Mucosa of rectum (tissue), 2 donors: Measurements from ENCODE around the gene INPP1.

ENCODE experiments used
- H3K27ac ChIP-seq, 2 donors: one replicate each; pipeline ENCODE4 v1.7.0; 2013; ENCODE audit warnings: inconsistent platforms in 2 of 2, low read depth in 2 of 2, low read length in 2 of 2
- H3K27me3 ChIP-seq, 2 donors: one replicate each; pipeline ENCODE4 v1.7.0; 2013; ENCODE audit warnings: low read length in 2 of 2; ENCODE audit not compliant: control insufficient read depth in 2 of 2, insufficient read depth in 2 of 2
- H3K36me3 ChIP-seq, 2 donors: one replicate each; pipeline ENCODE4 v1.7.0; 2013; ENCODE audit warnings: low read length in 2 of 2; ENCODE audit not compliant: control insufficient read depth in 2 of 2, insufficient read depth in 2 of 2
- H3K4me1 ChIP-seq, 2 donors: one replicate each; pipeline ENCODE4 v1.7.0; 2013; ENCODE audit warnings: low read length in 2 of 2, mild to moderate bottlenecking in 1 of 2; ENCODE audit not compliant: control insufficient read depth in 2 of 2, insufficient read depth in 2 of 2
- H3K4me3 ChIP-seq, 2 donors: one replicate each; pipeline ENCODE4 v1.7.0; 2013; ENCODE audit warnings: low read length in 2 of 2
- H3K9ac ChIP-seq, 2 donors: one replicate each; pipeline ENCODE4 v1.7.0; 2013; ENCODE audit warnings: low read length in 2 of 2, low read depth in 1 of 2, mild to moderate bottlenecking in 1 of 2
- H3K9me3 ChIP-seq, 2 donors: one replicate each; pipeline ENCODE4 v1.7.0; 2013; ENCODE audit warnings: low read length in 2 of 2; ENCODE audit not compliant: control insufficient read depth in 2 of 2
- donor health status: healthy.
- donor health status: Normal muscosa, but diverticular disease.

INPP1 gene

DNA sequence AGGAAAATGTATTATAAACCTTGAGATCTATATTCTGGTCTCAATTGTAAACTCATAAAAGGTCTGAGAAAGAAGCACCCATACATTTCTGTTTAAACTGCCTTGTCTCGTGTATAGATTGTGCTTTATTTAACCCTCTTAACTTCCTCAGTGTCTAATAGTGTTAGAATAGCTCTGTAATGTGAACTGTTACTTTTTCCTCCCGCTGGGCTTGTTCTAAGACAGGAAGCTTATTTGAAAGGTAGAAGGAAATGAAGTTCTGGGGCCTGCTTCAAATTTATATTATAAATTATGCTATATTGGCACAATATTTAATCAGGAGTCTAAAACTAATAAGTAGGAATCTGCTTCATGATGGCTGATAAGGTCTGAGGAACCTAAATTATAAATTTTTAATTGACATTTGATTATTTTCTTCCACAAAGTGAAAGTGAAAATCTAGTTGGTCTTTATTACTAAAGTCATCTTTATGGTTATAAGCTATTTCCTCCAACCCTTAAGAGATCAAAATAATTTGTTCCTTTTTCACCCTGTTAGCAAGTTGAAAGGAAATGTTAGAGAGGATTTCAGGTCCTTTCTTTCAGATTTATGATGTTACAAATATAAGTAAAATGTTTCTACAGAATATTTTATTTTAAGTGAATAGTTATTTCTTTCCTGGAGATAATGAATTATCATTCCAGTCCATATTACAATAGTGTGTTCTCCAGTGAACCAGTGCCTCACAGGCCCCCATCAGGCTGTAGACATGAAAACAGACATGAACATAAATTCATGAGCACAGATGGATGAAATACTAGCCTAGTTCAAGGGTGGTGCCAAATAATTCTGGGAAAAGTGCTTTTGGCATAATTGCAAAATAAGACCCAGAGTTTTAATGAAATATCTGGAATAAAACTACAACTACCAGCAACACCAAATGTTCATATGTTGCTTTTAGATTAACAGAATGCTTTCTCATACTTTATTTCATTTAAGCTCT, 72.7 kb downstream of the INPP1 start:
- Histone ChIP-seq H3K4me1 (peaks cover 7 to 23% of the 10 kb centered on the region in 2 donors), H3K9ac (no peak overlapping the region), H3K36me3 (peaks cover 0 to 2% of the 10 kb centered on the region in 2 donors), H3K9me3 (no peaks in the 10 kb centered on the region), H3K27ac (no peak overlapping the region), H3K27me3 (no peaks in the 10 kb centered on the region), H3K4me3 (no peak overlapping the region)

GRCh38 chr2:190417045-190417842, 73.9 kb downstream of the INPP1 start:
- Histone ChIP-seq H3K4me1 (peaks cover 7 to 16% of the 10 kb centered on the region in 2 donors), H3K27ac (no peak overlapping the region), H3K4me3 (no peak overlapping the region), H3K36me3 (peaks cover 0 to 2% of the 10 kb centered on the region in 2 donors), H3K9ac (no peak overlapping the region), H3K27me3 (no peaks in the 10 kb centered on the region), H3K9me3 (no peaks in the 10 kb centered on the region)

GRCh38 chr2:190418727-190419126, 75.3 kb downstream of the INPP1 start:
- Histone ChIP-seq H3K9me3 (no peaks in the 10 kb centered on the region), H3K4me3 (no peak overlapping the region), H3K27ac (no peak overlapping the region), H3K36me3 (peaks cover 0 to 2% of the 10 kb centered on the region in 2 donors), H3K27me3 (no peaks in the 10 kb centered on the region), H3K9ac (no peak overlapping the region), H3K4me1 (peaks cover 3 to 7% of the 10 kb centered on the region in 2 donors)

DNA sequence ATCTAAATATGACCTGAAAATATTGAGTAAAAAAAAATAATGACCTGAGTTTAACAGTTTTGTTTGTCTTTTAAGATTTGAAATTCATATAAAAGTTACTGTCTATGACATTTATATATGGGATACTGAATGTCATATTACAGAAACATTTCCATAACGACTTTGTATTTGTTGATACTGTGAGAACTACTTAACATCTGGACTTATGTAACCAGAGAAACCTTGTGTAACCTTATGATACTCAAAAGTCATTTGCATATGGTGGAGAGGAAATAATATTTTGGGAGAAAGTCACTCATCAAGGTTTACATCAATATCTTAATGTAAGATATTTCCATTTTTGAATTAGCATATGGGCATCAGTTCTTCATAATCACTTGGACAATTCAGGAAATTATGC, 77.4 kb downstream of the INPP1 start:
- H3K9me3 ChIP-seq: no peaks in the 10 kb centered on the region

More for the DNA sequence above, 77.4 kb downstream of the INPP1 start:
- H3K36me3 ChIP-seq: peaks cover 0 to 2% of the 10 kb centered on the region in 2 donors
- no peak overlapping the region for H3K27ac ChIP-seq
- H3K4me1 ChIP-seq: peaks cover 0 to 1% of the 10 kb centered on the region in 2 donors
- H3K9ac ChIP-seq: no peak overlapping the region
- H3K4me3 ChIP-seq: no peak overlapping the region
- no peaks in the 10 kb centered on the region for H3K27me3 ChIP-seq
